K562 (cell line): ENCODE measurements around the gene S100A2. TPM values are rescaled to one million over a fixed set of nuclear protein-coding genes. Genes with fewer than 3 reads are reported as not detected.
A peak's percentile ranks its signal among the peaks of the same experiment; 100 is the strongest.

ENCODE experiments used
- ATAC-seq: fragments of 200-7000 bp; cut with Tn5 transposase; 3 replicates; pipeline ENCODE4 v1.9.1; 2020; ENCODE audit warnings: moderate library complexity
- BruUV-seq: library from RNA; stranded (reverse); fragments of 400-500 nt; replicated peaks from 2 replicates; lab custom pipeline; 2021; lab: Mats Ljungman, UMichigan
- CTCF ChIA-PET: fragments of 300-600 bp; formaldehyde crosslinking; extraction: SDS; loops from one replicate; lab custom pipeline; 2021; ENCODE audit warnings: low intra/inter-chr PET ratio; lab: Yijun Ruan, JAX
- POLR2A ChIA-PET: fragments of 300-600, 350-650 bp; sonication (Branson Sonifier 250); formaldehyde crosslinking; extraction: SDS; loops from one replicate; lab custom pipeline; 2021; ENCODE audit warnings: antibody characterized with exemption, inconsistent platforms; lab: Yijun Ruan, JAX
- DNase-seq, 4 experiments: peaks; one replicate each; pipeline versions ENCODE4 v3.0.0 to v3.0.0-alpha.2; 2011 to 2018; ENCODE audit warnings: low spot score in 3 of 4, mixed read lengths in 3 of 4; ENCODE audit errors: extremely low read depth in 1 of 4
- FAIRE-seq: peaks from 2 replicates; lab custom pipeline; 2011; peaks lifted over from hg19 to GRCh38; lab: Jason Lieb, UNC
- H2AFZ ChIP-seq: 2 replicates; pipeline ENCODE4 v1.6.0; 2011; ENCODE audit warnings: low read depth, low read length, control low read depth, inconsistent platforms
- H3K27ac ChIP-seq: fragments of 200-600 bp; 3 replicates; pipeline ENCODE4 v1.8.0; 2011; ENCODE audit warnings: low read depth, mild to moderate bottlenecking, control low read depth, inconsistent platforms, low read length, moderate library complexity, mixed read lengths; ENCODE audit errors: extremely low read depth
- H3K27me3 ChIP-seq, 2 experiments: fragments of 300-600 bp in 1 of 2; 2 replicates in 1 of 2; 3 replicates in 1 of 2; pipeline versions ENCODE4 v1.6.0 to v1.8.0; 2011; ENCODE audit warnings: inconsistent platforms in 2 of 2, low read length in 2 of 2, mild to moderate bottlenecking in 1 of 2, mixed read lengths in 1 of 2, moderate library complexity in 1 of 2; ENCODE audit not compliant: control insufficient read depth in 2 of 2, insufficient read depth in 2 of 2
- H3K36me3 ChIP-seq: fragments of 300-600 bp; 3 replicates; pipeline ENCODE4 v1.8.0; 2011; ENCODE audit warnings: mild to moderate bottlenecking, low read length, inconsistent platforms; ENCODE audit not compliant: control insufficient read depth, insufficient read depth
- H3K4me1 ChIP-seq, 2 experiments: fragments of 200-600 bp in 1 of 2; replicated peaks in 1 of 2; 2 replicates in 1 of 2; 3 replicates in 1 of 2; pipeline versions ENCODE4 v1.5.1 to v1.8.0; 2011; ENCODE audit warnings: inconsistent platforms in 2 of 2, low read length in 2 of 2, mild to moderate bottlenecking in 1 of 2, mixed read lengths in 1 of 2, moderate library complexity in 1 of 2; ENCODE audit not compliant: control insufficient read depth in 2 of 2, insufficient read depth in 2 of 2
- H3K4me2 ChIP-seq: 2 replicates; pipeline ENCODE4 v1.6.1; 2011; ENCODE audit warnings: low read length, control low read depth, inconsistent platforms, mixed read lengths; ENCODE audit not compliant: insufficient read depth
- H3K4me3 ChIP-seq: fragments of 200-600 bp; sonication (generic), shearing (Covaris generic); 2 replicates; pipeline ENCODE4 v1.5.1; 2016; ENCODE audit warnings: control low read depth, inconsistent platforms
- H3K79me2 ChIP-seq: fragments of 200-600 bp; 3 replicates; pipeline ENCODE4 v1.8.0; 2011; ENCODE audit warnings: low read length, inconsistent platforms; ENCODE audit not compliant: control insufficient read depth, insufficient read depth
- H3K9ac ChIP-seq, 2 experiments: 2 replicates each; pipeline versions ENCODE4 v1.6.0 to v1.6.1; 2011; ENCODE audit warnings: low read depth in 2 of 2, low read length in 2 of 2, control low read depth in 1 of 2, inconsistent platforms in 1 of 2, mild to moderate bottlenecking in 1 of 2, mixed read lengths in 1 of 2; ENCODE audit not compliant: insufficient read depth in 1 of 2
- H3K9me1 ChIP-seq: one replicate; pipeline ENCODE4 v1.6.0; 2011; ENCODE audit warnings: inconsistent platforms, mild to moderate bottlenecking, low read length, moderate library complexity; ENCODE audit not compliant: control insufficient read depth, insufficient read depth
- H3K9me3 ChIP-seq: replicated peaks from 2 replicates; pipeline ENCODE4 v1.5.1; 2011; ENCODE audit warnings: low read depth, low read length, inconsistent platforms; ENCODE audit not compliant: control insufficient read depth, insufficient read depth
- H4K20me1 ChIP-seq: replicated peaks from 2 replicates; pipeline ENCODE4 v1.6.1; 2011; ENCODE audit warnings: low read length, inconsistent platforms, mixed read lengths; ENCODE audit not compliant: control insufficient read depth, insufficient read depth
- CHCHD3 ChIP-seq: fragments of 250-450 bp; sonication (Bioruptor Pico); IDR thresholded peaks from 2 replicates; pipeline ENCODE4 v2.1.2; 2022; ENCODE audit warnings: mild to moderate bottlenecking
- GATAD2A ChIP-seq: fragments of 450-650 bp; IDR thresholded peaks from 2 replicates; pipeline ENCODE4 v1.6.1; 2017
- HNRNPL ChIP-seq: fragments of 200-400 bp; formaldehyde crosslinking; IDR thresholded peaks from 2 replicates; pipeline ENCODE4 v1.6.1; 2017; ENCODE audit warnings: low read depth, mild to moderate bottlenecking, low read length
- JUND ChIP-seq, 2 experiments: IDR thresholded peaks; 2 replicates in 1 of 2; 3 replicates in 1 of 2; pipeline ENCODE4 v1.6.1; 2011; ENCODE audit warnings: borderline replicate concordance in 2 of 2, low read depth in 2 of 2, low read length in 2 of 2, improper control_type of control experiment in 1 of 2, missing biosample characterization in 1 of 2, missing genetic modification characterization in 1 of 2, missing genetic modification reagents in 1 of 2
- MEF2A ChIP-seq: IDR thresholded peaks from 2 replicates; pipeline ENCODE4 v1.6.1; 2011; ENCODE audit warnings: low read depth, mild to moderate bottlenecking, low read length, moderate library complexity; ENCODE audit not compliant: control insufficient read depth
- NCOA6 ChIP-seq: fragments of 450-650 bp; IDR thresholded peaks from 2 replicates; pipeline ENCODE4 v1.6.1; 2017; ENCODE audit warnings: mild to moderate bottlenecking
- NR3C1 ChIP-seq: sonication (generic); formaldehyde crosslinking; IDR thresholded peaks from 2 replicates; pipeline ENCODE4 v1.8.1; 2022; ENCODE audit warnings: missing genetic modification reagents
- OTX1 ChIP-seq: fragments of 450-650 bp; formaldehyde crosslinking; IDR thresholded peaks from 2 replicates; pipeline ENCODE4 v1.4.0; 2022; ENCODE audit warnings: mild to moderate bottlenecking
- PHF20 ChIP-seq: fragments of 450-650 bp; IDR thresholded peaks from 2 replicates; pipeline ENCODE4 v1.6.1; 2018; ENCODE audit not compliant: partially characterized antibody
- RBM22 ChIP-seq: fragments of 200-400 bp; formaldehyde crosslinking; IDR thresholded peaks from 2 replicates; pipeline ENCODE4 v1.6.1; 2018; ENCODE audit warnings: low read length, low read depth; ENCODE audit not compliant: poor library complexity, severe bottlenecking
- RFX1 ChIP-seq: fragments of 450-650 bp; IDR thresholded peaks from 2 replicates; pipeline ENCODE4 v1.6.1; 2016; ENCODE audit warnings: mild to moderate bottlenecking, moderate library complexity
- ZC3H4 ChIP-seq: sonication (generic); formaldehyde crosslinking; IDR thresholded peaks from 2 replicates; pipeline ENCODE4 v1.9.0; 2021; ENCODE audit warnings: missing genetic modification reagents, borderline replicate concordance
- WGBS: fragments of 100-300 bp; shearing (Covaris generic); methylation state at CpG from one replicate; pipeline ENCODE4 v1.1.6; 2016; ENCODE audit warnings: low coverage, mixed read lengths; ENCODE audit not compliant: insufficient coverage; ENCODE audit errors: missing lambda C conversion rate; 5-methylcytosine and 5-hydroxymethylcytosine counted together
- in situ Hi-C: fragments of 300-500 bp; cut with MboI; formaldehyde crosslinking; loops from 4 replicates; pipeline ENCODE4 v1.15.0; 2018; ENCODE audit warnings: inconsistent platforms, mixed read lengths
- intact Hi-C: fragments of 100-400 bp; cut with micrococcal nuclease; formaldehyde crosslinking; loops from 2 replicates; pipeline ENCODE4 v1.14.2; 2022
- polyA plus RNA-seq, 8 experiments: library from polyadenylated mRNA; depleted of rRNA in 4 of 8; stranded (reverse) in 5 of 8; unstranded in 3 of 8; fragments of >200 nt; fragmentation: Nextera tagmentation in 2 of 8; fragmentation: Illumina TruSeq in 1 of 8; extraction: Ambion mirVana in 2 of 8; extraction: Trizol in 1 of 8; gene quantifications; 2 replicates each; pipeline versions ENCODE4 v1.2.1 to v1.2.3, GENCODE V29; 2011 to 2014; ENCODE audit warnings: inconsistent platforms in 1 of 8, missing spikeins in 1 of 8
- total RNA-seq, 7 experiments: library from RNA; depleted of rRNA in 6 of 7; stranded (reverse); fragments of >200 nt in 6 of 7; fragmentation: Illumina TruSeq in 2 of 7; extraction: Trizol in 2 of 7; gene quantifications; 2 replicates each; pipeline versions ENCODE4 v1.2.1 to v1.2.3, GENCODE V29; 2011 to 2021; ENCODE audit warnings: low replicate concordance in 1 of 7
- TF ChIP-seq, protein P1 (sequence below): sonication (generic); formaldehyde crosslinking; IDR thresholded peaks from 2 replicates; pipeline ENCODE4 v1.8.1; 2023; ENCODE audit warnings: missing genetic modification reagents, mild to moderate bottlenecking, borderline replicate concordance
- TF ChIP-seq, protein P2 (sequence below): sonication (generic); formaldehyde crosslinking; IDR thresholded peaks from 2 replicates; pipeline ENCODE4 v1.8.0; 2023; ENCODE audit warnings: mild to moderate bottlenecking, missing genetic modification reagents

S100A2 gene
- total and polyA plus RNA-seq, 9 of the 15 experiments (the other 6 are each of a cell fraction or from before 2014, with no cell fraction given), result 0.28 to 0.65 (median 0.44) TPM; not detected in 4

- H3K27ac ChIP-seq, result no peak overlapping the region
- POLR2A ChIA-PET, result interaction anchor here (0.6 to 1.4 kb wide), 6 partner anchors 10 to 36 kb away, joined by 3 to 8 read pairs (median 3); no protein-coding TSS in a partner anchor
- WGBS, result 59% methylated on average over 6 of the region's 6 CpGs
- no peak for TF ChIP-seq HNRNPL
- TF ChIP-seq NCOA6, result no peak
- TF ChIP-seq OTX1, result no peak
- TF ChIP-seq RBM22, result no peak
- TF ChIP-seq PHF20, result no peak
- no peak for TF ChIP-seq GATAD2A
- no peak for TF ChIP-seq JUND (IDR thresholded peaks at IDR 0.05; ENCODE audit: borderline replicate concordance, low read depth, low read length)
- TF ChIP-seq JUND (tag; IDR thresholded peaks at IDR 0.05; ENCODE audit: borderline replicate concordance, low read depth, low read length), result no peak
- TF ChIP-seq, protein P1, sequence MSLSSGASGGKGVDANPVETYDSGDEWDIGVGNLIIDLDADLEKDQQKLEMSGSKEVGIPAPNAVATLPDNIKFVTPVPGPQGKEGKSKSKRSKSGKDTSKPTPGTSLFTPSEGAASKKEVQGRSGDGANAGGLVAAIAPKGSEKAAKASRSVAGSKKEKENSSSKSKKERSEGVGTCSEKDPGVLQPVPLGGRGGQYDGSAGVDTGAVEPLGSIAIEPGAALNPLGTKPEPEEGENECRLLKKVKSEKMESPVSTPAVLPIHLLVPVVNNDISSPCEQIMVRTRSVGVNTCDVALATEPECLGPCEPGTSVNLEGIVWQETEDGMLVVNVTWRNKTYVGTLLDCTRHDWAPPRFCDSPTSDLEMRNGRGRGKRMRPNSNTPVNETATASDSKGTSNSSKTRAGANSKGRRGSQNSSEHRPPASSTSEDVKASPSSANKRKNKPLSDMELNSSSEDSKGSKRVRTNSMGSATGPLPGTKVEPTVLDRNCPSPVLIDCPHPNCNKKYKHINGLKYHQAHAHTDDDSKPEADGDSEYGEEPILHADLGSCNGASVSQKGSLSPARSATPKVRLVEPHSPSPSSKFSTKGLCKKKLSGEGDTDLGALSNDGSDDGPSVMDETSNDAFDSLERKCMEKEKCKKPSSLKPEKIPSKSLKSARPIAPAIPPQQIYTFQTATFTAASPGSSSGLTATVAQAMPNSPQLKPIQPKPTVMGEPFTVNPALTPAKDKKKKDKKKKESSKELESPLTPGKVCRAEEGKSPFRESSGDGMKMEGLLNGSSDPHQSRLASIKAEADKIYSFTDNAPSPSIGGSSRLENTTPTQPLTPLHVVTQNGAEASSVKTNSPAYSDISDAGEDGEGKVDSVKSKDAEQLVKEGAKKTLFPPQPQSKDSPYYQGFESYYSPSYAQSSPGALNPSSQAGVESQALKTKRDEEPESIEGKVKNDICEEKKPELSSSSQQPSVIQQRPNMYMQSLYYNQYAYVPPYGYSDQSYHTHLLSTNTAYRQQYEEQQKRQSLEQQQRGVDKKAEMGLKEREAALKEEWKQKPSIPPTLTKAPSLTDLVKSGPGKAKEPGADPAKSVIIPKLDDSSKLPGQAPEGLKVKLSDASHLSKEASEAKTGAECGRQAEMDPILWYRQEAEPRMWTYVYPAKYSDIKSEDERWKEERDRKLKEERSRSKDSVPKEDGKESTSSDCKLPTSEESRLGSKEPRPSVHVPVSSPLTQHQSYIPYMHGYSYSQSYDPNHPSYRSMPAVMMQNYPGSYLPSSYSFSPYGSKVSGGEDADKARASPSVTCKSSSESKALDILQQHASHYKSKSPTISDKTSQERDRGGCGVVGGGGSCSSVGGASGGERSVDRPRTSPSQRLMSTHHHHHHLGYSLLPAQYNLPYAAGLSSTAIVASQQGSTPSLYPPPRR, result no peak
- no peak for TF ChIP-seq CHCHD3 (CRISPR knock-in tag)
- TF ChIP-seq ZC3H4, result no peak
- TF ChIP-seq NR3C1 (CRISPR knock-in tag), result no peak
- TF ChIP-seq, protein P2, sequence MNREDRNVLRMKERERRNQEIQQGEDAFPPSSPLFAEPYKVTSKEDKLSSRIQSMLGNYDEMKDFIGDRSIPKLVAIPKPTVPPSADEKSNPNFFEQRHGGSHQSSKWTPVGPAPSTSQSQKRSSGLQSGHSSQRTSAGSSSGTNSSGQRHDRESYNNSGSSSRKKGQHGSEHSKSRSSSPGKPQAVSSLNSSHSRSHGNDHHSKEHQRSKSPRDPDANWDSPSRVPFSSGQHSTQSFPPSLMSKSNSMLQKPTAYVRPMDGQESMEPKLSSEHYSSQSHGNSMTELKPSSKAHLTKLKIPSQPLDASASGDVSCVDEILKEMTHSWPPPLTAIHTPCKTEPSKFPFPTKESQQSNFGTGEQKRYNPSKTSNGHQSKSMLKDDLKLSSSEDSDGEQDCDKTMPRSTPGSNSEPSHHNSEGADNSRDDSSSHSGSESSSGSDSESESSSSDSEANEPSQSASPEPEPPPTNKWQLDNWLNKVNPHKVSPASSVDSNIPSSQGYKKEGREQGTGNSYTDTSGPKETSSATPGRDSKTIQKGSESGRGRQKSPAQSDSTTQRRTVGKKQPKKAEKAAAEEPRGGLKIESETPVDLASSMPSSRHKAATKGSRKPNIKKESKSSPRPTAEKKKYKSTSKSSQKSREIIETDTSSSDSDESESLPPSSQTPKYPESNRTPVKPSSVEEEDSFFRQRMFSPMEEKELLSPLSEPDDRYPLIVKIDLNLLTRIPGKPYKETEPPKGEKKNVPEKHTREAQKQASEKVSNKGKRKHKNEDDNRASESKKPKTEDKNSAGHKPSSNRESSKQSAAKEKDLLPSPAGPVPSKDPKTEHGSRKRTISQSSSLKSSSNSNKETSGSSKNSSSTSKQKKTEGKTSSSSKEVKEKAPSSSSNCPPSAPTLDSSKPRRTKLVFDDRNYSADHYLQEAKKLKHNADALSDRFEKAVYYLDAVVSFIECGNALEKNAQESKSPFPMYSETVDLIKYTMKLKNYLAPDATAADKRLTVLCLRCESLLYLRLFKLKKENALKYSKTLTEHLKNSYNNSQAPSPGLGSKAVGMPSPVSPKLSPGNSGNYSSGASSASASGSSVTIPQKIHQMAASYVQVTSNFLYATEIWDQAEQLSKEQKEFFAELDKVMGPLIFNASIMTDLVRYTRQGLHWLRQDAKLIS, result no peak
- TF ChIP-seq RFX1, result no peak
- TF ChIP-seq MEF2A, result no peak
These were observed 15.8 kb downstream of the S100A2 start for GRCh38 chr1:153549741-153550397.

More at GRCh38 chr1:153549741-153550397, 15.8 kb downstream of the S100A2 start:
- H3K79me2 ChIP-seq, result no peaks in the 10 kb centered on the region
- peaks cover 46 to 56% of the 10 kb centered on the region in 2 experiments for H3K4me1 ChIP-seq
- no peak overlapping the region for H3K4me3 ChIP-seq
- peak overlapping the region in 1 of 2 experiments; percentile 62; a peak in 2 of 4 replicates for H3K9ac ChIP-seq
- intact Hi-C loops (no loop called here), in situ Hi-C loops (no loop called here)
- H4K20me1 ChIP-seq, result no peaks in the 10 kb centered on the region
- no peaks in the 10 kb centered on the region for H3K27me3 ChIP-seq
- no peak for FAIRE-seq
- ATAC-seq, result no peak
- CTCF ChIA-PET, result no interaction called here
- no peak overlapping the region for H3K4me2 ChIP-seq
- H3K9me3 ChIP-seq, result no peaks in the 10 kb centered on the region
- no peaks in the 10 kb centered on the region for H3K36me3 ChIP-seq
- BruUV-seq, result no TSS peak
- DNase-seq, result no peak
- peak overlapping the region; percentile 65; the same call in 1 of the 2 replicates for H2AFZ ChIP-seq
- H3K9me1 ChIP-seq, result no peaks in the 10 kb centered on the region
